HG02840 (cell line): Measurements from ENCODE around the gene GPR143.
"Not testable (repeated sequence)": the region's sequence is repeated elsewhere in the genome, so short reads cannot be mapped to it uniquely, and the experiment has no call there.

Experiments used
- ATAC-seq: cut with Tn5 transposase; IDR thresholded peaks from one replicate; pipeline ENCODE4 v1.9.1; 2021; ENCODE audit warnings: mild to moderate bottlenecking, moderate library complexity, moderate number of reproducible peaks; ENCODE audit not compliant: unreplicated experiment, low FRiP score

The GPR143 gene

DNA sequence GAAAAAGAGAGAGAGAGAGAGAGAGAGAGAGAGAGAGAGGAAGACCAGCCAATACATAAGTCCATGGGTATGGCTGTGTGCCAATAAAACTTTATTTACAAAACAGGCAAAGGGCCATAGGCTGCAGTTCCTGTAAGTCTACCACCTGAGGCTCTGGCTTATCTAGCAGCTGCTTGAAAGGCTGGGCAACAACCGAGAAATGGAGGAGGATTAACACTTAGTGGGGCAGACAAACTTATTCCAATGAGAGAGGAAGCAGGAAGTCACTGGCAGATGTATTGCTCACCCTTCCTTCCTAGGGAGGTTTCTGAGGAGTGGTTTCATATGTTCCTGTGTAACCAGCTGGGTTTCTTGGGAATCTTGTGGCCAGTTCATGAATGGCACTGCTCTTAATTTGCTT lies 4.7 kb upstream of the GPR143 start:
- no peak for ATAC-seq

DNA sequence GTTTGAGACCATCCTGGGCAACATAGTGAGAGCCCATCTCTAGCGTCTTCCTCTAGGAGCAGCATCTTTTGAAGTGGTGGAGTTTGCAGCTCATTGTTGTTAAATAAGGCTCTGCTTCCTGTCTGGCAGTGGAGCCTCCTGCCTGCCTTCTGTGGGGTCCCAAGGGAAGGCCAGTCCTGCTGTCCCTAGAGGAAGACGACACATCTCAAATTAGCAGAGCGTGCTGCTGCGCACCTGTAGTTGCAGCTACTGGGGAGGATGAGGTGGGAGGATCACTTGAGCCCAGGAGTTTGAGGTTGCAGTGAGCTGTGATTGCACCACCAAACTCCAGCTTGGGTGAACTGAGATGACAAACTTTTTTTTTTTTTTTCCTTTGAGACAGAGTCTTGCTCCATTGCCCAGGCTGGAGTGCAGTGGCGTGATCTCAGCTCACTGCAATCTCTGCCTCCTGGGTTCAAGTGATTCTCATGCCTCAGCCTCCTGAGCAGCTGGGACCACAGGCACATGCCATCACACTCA lies 2.7 kb upstream of the GPR143 start:
- not testable (repeated sequence) for ATAC-seq

DNA sequence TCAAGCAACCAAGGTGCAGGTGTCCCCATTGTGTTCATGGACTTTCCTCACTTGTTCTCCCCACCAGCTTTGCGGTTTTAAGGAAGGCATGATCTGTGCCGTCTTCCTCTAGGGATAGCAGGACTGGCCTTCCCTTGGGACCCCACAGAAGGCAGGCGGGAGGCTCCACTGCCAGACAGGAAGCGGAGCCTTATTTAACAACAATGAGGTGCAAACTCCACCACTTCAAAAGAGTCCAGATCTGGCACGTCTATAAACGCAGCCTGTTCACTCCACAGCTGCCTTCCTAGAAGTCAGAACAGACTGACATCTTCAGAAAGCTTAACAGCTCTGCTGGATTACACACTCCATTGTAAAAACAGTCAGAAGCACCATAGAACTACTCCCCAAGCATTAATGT lies 1.7 kb upstream of the GPR143 start:
- ATAC-seq = no peak

DNA sequence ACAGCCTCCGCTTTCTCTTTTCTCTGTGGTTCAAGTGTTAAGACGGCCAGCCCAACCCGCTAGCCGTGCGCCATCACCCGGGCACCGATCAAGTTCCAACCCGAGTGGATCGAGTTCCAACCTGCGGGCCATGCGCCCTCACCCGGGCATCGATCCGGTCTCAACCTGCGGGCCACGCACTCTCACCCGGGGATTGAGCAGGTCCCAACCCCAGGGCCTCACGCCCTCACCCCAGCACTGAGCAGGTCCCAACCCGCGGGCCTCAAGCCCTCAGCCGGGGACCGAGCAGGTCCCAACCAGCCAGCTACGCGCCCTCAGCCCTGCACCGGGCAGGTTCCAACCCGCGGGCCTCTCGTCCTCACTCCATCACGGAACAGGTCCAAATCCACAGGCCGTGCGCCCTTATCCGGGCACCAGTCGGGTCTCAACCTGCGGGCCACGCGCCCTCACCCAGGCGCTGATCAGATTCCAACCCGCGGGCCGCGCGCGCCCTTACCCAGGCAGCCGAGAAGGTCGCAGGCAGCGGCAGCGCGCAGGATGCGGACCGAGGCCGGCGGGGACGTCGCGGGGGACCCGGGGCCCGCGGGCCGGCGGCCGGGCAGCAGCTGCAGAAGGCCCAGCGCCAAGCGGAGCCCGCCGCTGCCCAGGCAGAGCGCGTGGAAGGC lies 443 bp downstream of the GPR143 start:
- no peak for ATAC-seq

DNA sequence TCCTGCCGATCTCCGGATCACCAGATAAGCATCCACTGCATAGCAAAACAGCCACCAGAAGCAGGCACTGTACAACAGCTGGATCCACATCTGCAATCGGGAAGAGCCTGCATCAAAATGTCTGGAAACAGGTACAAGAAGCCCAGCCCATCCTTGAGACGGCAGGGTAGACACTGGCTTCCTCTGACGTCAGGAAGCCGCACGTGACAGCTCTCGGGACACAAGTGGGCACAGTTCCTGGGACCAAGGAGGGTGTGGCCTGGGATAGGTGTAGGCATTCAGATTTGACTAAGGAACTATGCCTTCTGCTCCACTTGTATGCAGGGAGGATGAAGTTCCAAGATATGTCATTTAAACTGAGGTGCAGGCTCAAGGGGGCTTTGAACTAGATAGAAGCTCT lies 6.3 kb downstream of the GPR143 start:
- no peak for ATAC-seq

GRCh38 chrX:9758021-9758638 lies 7.5 kb downstream of the GPR143 start:
- no peak for ATAC-seq

DNA sequence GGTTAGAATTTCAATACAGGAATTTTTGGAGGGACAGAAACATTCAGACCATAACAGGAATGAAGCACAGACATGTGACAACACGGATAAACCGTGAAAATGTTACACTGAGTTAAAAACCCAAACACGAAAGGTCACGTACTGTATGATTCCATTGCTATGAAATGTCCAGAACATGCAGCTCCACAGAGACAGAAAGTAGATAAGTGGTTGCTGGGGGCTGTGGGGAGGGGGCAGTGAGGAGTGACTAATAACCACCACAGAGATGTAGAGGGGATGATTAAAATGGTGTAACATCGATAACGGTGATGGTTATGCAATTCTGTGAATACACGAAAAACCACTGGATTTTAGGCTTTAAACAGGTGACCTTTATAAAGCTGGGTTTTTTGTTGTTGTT lies 8.3 kb downstream of the GPR143 start:
- no peak for ATAC-seq

DNA sequence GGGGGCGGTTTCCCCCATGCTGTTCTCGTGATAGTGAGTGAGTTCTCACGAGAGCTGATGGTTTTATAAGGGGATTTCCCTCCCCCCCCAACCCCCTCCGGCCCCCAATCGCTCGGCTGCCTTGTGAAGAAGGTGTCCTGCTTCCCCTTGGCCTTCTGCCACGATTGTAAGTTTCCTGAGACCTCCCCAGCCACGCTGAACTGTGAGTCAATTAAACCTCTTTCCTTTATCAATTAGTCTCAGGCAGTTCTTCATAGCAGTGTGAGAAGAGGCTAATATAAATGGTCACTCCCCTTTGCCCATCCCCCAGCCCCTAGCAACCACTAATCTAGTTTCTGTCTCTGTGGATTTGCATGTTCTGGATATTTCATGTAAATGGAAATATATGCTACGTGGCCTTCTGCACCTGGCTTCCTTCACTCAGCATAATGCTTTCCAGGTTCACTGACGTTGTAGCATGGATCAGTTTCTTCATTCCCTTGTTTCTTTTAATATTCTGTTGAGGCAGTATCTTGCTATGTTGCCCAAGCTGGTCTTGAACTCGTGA lies 16.4 kb downstream of the GPR143 start:
- ATAC-seq = no peak

DNA sequence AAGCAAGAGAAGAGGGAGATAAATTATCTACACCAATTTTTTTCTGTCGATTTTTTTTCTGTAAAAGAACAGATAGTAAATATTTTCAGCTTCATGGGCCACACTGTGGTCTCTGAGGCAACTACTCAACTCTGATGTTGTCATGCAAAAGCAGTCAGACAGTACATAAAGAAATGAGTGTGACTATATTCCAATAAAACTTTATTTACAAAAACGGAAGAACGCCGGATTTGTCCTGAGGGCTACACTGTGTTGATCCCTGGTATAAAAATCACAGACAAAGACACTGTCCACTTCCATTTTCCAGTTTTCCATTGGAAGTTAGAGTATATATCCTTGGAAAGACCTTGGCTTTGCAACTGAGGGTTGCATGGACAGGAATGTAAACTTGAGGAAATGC lies 18.0 kb downstream of the GPR143 start:
- ATAC-seq = no peak

- ATAC-seq = no peak
These were observed 19.3 kb downstream of the GPR143 start for GRCh38 chrX:9746148-9746888.

DNA sequence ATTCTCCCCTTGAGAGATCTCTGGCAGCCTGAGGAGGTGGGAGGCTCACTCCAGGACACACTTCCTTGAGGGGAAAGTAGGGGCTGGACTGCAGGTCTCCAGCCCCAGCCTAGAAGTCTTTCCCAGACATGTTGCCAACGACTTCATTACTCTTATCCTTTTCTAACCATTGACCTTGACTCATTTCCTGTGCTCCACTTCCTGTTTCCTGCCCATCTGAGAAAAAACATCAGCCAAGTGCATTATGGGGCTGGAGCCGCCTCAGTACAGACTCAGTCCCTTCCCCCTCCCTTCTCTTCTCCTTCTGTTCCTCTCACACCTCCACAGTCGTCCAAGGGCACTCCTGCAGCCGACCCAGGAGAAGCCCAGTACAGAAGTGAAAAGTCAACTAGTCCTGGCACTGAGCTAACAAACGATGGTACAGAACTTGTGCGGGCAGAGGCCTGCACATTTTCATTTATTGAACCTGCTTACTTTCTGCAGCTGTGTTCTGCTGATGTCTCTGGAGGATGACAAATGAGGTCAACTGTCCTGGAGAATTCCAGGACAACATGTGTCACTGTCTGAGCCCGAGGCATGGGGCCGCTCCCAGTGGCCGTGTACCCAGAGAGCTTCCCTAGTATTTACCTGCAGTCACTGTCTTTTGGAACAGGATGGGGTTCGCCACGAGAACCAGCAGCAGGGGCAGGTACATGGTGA lies 20.1 kb downstream of the GPR143 start:
- no peak for ATAC-seq

GRCh38 chrX:9739130-9739529 lies 26.5 kb downstream of the GPR143 start:
- no peak for ATAC-seq

DNA sequence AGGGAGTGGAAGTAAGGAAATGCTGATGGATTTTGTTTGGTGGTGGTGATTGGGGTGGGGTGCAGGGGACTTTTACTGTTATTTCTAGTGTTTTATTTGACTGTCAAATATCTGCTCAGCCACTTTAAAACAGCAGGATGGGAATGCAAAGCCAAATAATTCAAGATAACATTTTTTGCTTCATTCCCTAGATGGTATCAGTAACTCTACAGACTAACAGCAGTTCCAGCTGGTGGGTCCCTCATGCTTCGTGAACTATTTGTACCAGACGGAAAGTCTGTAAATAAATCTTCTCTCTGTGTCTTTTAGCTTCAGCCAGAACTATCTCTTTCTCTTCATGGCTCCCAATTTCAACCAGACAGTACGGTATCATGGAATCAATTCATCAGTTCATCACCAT lies 27.5 kb downstream of the GPR143 start:
- ATAC-seq = no peak

- no peak for ATAC-seq
These were observed 28.3 kb downstream of the GPR143 start for GRCh38 chrX:9737363-9737762.

GRCh38 chrX:9730752-9731151 lies 34.9 kb downstream of the GPR143 start:
- no peak for ATAC-seq

GRCh38 chrX:9730078-9730477 lies 35.6 kb downstream of the GPR143 start:
- no peak for ATAC-seq

DNA sequence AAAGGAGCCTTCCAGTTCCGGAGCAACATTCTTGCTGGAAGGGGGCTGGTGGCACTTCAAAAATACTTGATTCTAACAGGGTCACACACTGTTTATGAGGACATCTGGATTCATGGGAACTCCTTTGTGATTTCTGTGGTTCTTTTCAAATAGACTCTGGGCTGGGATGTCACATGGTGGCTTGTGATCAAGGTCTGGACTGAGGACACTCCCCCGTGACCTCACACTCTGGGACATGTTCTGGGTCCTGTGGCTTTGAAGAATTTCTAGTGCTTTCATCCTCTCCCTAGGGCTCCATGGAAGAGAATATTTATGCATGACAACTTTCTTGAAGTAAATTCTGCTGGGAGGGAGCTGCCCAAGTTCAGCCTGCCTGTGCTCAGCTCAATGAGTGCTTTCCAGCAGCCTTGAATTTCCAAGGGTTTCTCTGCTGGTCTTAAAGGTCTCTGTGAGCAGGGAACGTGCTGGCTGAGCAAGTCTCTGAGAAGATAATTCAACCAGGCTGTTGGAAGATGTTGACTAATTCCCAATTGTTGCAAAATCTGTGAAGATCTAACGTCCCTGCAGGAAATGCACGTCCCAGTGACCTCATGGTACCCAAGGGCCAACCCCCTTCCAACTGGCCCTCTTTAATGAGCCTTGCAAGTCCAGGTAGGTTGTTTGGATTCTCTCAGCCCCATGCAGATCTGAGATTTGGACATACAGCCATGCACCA lies 36.3 kb downstream of the GPR143 start:
- no peak for ATAC-seq

- no peak for ATAC-seq
These were observed 37.4 kb downstream of the GPR143 start for GRCh38 chrX:9728261-9728660.

GRCh38 chrX:9724711-9725110 lies 40.9 kb downstream of the GPR143 start:
- ATAC-seq = no peak

DNA sequence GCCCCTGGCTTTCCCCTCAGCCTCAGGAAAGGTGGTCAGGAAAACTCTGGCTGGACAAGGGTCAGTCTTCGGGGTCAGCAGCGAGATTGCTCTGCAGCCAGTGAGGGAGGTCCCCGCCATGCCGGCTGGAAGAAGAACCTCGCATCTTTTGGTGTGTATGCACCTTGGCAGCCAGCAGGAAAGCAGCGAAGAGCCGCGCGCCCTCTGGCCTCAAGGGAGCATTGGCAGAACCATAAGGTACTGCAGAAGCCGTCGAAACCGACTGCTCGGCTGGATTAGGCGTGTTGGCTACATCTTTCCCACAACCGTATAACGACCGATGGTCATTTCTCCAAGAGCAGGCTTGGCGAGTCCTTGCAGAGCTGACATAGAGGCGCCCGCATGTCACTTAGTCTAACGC lies 48.3 kb downstream of the GPR143 start:
- ATAC-seq = no peak
